Hepatocyte (in vitro differentiated cells): ENCODE measurements around the gene LGALS3BP.

Experiments used
- CTCF ChIP-seq: fragments of 200-600 bp; sonication (generic); IDR thresholded peaks from 2 replicates; pipeline ENCODE4 v1.5.1; 2016; ENCODE audit warnings: antibody characterized with exemption, mild to moderate bottlenecking; ENCODE audit not compliant: poor library complexity
- EZH2 ChIP-seq: fragments of 200-600 bp; sonication (generic); IDR thresholded peaks from 2 replicates; pipeline ENCODE4 v1.6.1; 2016; ENCODE audit warnings: antibody characterized with exemption, mild to moderate bottlenecking, borderline replicate concordance

- TF ChIP-seq CTCF = no peak
- no peak for TF ChIP-seq EZH2
Observed at GRCh38 chr17:79001190-79002020, 21.7 kb upstream of the LGALS3BP start.
